ENCODE results near the gene RNF113A.
"Not testable (repeated sequence)": the region's sequence is repeated elsewhere in the genome, so short reads cannot be mapped to it uniquely, and the experiment has no call there.

RNF113A gene

DNA sequence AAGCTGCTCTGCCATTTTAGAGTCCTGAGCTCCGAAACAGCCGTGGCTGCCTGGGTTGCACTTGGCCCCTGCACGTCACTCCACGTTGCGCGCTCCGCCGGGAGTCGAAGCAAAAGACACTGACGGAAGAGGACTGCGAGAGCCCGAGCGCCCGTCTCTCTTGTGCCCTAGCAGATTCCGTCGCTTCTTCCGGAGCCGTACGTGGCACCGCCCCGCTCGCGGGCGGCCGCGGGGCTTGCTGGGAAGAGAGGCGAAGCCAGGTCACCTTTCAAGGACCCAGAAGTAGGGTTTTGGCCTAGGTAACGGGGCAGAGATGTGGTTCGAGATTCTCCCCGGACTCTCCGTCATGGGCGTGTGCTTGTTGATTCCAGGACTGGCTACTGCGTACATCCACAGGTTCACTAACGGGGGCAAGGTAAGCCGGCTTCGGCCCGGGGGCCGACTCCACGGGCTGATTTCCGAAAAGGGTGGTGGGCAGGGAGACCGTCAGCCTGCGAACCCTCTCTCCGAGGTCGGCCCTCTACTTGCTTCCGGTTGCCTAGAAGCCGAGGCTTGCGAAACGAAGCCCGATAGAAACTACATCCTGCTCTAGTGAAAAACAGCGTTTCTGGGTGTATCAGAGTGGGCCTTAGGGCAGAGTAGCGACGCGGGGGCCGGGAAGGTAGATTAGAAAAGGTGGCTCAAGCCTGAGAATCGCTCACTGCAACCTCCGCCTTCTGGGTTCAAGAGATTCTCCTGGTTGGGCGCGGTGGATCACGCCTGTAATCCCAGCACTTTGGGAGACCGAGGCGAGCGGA lies at the start of gene RNF113A, which contains the start of gene NDUFA1:
Gene RNF113A, minus strand, starts transcription at position 135 of the 797 bp plus-strand sequence. Its CDS starts 120 bp downstream, at position 15.
Gene NDUFA1, plus strand, starts transcription at position 234 of the 797 bp plus-strand sequence. Its CDS starts 80 bp downstream, at position 314.
- peak; percentile 92 for DNase-seq

DNA sequence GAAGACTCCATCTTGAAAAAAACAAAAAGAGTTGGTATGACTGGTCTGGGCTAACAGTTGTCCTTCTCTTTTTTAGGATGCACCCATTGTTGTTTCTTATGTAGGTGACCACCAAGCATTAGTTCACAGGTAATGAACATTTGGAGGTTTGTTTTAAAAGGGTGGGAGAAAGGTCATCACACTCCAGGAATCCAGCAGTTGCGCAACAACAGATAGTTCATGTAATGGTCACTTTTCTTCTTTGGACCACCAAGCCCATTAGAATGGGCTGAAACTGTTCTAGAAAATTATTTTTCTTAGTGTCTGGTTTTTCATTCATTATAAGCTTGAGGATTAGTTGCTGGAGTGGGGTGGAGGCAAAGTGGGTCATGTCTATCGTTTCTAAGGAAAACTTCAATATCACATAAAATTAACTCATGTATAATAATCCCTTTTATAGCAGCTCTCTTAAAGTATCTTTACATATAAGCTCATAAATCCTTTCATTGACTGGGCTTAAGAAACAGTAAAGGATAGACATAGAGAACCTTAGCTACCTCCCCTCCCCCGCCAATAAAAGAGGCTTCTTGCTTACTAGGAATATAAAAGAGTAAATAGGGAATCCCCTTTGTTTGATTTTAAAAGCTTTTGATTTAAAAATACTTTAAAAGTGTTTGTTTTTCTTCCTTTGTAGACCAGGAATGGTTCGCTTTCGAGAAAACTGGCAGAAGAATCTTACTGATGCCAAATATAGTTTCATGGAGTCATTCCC lies 48.5 kb upstream of the RNF113A start:
- DNase-seq: no peak

DNA sequence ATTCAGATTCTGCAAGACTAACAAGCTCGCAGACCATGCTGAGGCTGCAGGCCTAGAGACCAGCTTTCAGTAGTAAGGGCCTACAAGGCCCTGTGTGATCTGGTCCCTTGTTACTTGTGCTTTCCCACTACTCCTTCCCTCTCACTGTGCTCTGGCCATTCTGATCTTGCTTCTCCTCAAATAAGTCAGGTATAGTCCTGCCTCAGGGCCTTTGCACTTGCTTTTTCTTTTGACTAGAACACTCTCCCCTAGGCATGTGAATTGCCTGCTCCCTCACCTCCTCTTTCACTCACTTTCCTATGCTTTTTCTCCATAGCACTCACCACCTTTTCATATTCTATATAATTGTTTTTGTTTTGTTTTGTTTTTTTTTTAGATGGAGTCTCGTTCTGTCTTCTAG lies 46.3 kb upstream of the RNF113A start:
- no peak for DNase-seq

DNA sequence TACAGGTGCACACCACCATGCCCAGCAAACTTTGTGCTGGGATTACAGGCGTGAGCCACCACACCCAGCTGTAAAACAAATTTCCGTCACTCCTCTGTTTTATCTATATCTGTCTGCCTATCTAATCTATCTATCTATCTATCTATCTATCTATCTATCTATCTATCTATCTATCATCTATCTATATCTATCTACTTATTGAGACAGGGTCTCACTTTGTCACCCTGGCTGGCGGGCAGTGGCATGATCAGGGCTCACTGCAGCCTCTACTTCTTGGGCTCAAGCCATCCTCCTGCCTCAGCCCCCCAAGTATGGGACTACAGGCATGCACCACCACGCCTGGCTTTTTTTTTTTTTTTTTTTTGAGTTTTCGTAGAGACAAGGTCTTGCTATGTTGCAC lies 44.8 kb upstream of the RNF113A start:
- DNase-seq: no peak

DNA sequence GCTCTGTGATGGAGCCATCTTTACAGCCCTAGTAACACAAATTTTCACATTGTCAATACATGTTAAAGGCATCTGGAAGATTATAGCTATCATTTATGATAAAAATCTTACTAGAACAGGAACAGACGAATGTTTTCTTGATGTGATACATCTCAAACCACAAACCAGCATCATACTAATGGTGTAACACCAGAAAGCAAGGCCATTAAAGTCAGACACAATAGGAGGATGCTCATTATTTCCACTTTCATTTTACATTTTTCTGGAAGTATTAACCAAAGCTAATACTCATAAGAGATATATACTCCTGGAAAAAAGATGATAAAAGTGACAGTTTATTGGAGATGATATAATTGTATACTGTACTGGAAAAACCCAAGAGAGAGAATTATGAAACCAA lies 29.4 kb upstream of the RNF113A start:
- DNase-seq: no peak

DNA sequence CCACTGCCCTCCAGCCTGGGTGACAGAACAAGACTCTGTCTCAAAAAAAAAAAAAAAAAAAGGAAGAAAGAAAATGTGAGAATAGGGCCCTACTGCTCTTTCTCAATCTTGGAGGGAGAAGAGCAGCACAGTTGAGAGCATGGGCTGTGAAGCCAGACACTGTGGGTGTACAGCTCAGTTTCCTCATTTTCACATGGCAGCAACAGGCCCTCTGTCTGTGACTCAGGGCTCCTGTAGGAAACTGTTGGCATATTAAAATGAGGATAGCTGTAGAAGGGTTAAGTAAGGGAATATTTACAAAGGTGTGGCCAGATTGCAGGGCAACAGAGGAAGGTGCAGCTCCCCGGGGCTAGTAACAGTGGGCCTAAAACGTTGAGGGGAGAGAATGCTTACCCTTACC lies 27.6 kb upstream of the RNF113A start:
- DNase-seq: peak; percentile 21

DNA sequence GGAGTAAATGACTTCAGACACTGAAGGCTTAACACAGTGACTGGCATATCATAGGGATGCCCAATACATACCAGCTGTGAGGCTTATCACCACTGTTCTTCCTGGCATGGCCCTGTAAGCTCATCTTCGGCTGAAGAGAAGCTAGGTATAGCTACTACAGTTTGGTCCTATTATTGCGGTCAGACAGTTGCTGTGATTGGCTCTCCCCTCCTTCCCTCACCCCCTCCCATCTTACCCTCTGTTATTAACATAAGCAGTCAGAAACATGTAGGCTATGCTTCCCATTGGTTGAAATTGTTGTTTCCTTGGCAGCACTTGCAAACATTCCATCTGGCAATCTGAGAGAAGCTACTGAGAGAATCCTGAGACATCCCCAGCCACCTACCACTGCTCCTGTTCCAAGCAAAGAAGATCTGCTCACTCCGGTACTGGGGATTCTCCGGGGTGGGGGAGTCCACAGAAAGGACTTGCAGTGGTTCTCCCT lies 24.4 kb upstream of the RNF113A start, which contains the start of gene AKAP14:
Gene AKAP14, plus strand, starts transcription at position 51 of the 484 bp plus-strand sequence. CDS start 7,331 bp downstream, outside the sequence.
- no peak for DNase-seq

DNA sequence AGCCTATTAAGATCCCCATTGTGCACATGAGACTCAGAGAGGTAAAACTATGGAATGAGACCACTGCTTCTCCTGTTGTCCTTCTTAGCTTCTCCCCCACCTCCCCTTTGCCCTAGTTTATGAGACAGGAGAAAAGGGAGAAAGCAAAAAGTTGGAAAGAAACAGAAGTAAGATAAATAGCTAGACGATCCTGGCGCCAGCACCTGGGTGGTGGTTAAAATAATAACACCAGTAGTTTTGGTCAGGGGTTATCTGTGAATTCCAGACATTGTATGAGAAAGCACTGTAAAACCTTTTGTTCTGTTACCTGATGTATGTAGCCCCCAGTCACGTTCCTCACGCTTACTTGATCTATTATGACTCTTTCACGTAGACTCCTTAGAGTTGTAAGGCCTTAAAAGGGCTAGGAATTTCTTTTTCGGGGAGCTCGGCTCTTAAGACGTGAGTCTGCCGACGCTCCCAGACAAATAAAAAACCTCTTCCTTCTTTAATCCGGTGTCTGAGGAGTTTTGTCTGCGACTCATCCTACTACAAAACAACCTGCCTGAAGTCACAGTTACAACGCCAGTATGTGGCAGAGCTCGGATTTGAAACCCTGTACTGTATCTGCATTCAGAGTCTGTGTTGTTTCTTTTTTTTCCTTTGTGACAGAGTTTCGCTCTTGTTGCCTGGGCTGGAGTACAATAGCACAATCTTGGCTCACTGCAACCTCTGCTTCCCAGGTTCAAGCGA lies 20.6 kb upstream of the RNF113A start:
- DNase-seq: not testable (repeated sequence)

DNA sequence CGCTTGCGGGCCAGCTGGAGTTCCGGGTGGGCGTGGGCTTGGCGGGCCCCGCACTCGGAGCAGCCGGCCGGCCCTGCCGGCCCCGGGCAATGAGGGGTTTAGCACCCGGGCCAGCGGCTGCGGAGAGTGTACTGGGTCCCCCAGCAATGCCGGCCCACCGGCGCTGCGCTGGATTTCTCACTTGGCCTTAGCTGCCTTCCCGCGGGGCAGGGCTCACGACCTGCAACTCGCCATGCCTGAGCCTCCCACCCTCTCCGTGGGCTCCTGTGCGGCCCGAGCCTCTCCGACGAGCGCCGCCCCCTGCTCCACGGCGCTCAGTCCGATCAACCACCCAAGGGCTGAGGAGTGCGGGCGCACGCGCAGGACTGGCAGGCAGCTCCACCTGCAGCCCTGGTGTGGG lies 19.1 kb upstream of the RNF113A start:
- not testable (repeated sequence) for DNase-seq

DNA sequence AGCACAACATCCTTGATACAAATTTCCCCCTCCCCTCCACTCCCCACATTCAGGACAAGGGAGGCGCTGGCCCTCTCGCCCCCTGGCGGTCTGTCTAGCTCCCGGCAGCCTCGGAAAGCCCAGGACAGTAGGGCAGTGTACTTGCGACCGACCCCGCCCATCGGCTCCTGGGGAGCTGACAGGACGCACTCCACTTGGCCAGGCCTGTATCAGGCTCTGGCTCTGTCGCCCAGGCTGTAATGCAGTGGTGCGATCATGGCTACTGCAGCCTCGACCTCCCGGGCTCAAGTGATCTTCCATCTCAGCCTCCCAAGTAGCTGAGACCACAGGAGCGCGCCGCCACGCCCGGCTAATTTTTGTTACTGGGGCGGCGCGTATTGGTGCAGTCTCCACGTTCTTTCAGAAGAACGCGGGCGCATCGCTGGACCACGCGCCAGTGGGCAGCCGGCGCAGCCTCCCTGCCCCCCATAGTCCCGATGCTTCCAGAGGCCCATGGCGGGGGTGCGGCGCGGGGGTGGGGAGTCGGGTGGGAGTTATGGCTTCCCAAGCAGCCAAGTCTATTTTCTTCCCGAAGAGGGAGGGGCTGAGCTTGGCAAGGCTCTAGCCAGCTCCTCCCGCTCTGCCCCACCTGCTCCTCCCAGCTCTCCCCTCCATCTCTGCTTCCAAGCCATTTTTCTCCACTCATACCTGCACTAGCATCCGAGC lies 16.3 kb upstream of the RNF113A start:
- DNase-seq: peak; percentile 49

DNA sequence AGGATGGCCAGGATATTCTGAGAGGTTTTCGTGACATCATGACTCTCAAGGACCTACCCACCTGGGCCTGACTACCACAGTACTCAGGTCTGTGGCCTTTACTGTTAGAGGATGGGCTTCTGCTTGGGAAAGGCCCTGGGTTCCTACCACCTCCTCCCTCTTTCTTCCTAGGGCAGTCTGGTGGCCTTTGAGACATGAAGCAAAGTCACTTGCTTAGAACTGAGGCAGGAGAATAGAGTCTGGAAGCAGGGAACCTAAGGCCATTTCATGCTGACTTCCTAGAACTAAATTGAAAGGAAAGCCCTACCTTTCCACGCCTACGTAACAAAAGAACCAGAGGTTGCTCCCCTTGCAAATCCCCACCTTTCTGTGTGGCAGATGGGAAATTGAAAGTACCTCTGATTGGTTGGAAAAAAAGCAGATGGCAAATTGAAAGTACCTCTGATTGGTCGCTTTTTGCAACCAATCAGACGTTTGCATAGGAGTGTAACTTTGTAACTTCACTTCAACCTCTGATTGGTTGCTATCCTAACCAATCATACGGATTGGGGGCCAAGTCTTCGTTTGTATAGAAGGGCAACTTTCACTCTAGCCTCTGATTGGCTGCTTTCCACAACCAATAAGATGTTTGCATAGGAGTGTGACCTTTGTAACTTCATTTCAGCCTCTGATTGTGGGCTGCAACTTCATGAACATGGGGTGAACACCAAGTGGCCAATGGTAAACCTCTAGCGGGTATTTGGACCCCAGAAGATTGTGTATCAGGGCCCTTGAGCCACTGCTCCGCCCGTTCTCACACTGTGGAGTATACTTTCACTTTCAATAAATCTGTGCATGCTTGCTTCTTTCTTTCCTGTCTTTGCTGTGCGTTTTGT lies 14.3 kb upstream of the RNF113A start:
- peak; percentile 53 for DNase-seq

DNA sequence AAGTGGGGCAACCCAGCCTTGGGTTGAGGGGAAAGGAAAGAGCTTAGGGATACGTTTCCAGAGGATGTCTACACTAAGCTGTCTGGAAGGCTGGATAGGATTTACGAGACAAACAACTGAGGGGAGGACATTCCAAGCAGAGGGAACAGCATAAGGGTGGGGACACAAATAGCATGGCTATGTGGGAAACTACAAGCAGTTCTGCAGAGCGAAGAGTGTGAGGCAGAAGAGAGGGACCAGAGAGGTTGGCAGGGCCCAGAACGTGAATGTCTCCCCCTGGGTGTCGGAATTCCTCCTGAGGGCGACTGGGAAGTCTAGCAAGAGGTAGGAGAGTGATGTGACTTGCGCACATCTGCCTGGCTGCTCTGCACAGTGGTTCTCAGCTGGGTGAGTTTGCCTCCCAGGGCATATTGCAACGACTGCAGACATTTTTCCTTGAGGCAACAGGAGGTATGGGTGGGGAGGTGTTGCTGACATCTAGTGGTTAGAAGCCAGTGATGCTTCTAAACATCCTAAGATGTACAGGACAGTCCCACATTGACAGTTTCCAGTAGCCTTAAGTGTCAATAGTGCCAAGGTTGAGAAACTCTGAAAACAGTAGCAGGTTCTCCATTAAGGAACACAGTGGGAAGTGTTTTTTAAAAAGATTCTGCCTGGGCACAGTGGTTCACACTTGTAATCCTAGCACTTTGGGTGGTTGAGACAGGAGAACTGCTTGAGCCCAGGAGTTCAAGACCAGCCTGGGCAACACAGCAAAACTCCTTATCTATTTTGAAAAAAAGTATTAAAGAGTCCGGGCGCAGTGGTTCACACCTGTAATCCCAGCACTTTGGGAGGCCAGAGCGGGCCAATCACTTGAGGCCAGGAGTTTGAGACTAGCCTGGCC lies 9.3 kb upstream of the RNF113A start:
- DNase-seq: no peak

DNA sequence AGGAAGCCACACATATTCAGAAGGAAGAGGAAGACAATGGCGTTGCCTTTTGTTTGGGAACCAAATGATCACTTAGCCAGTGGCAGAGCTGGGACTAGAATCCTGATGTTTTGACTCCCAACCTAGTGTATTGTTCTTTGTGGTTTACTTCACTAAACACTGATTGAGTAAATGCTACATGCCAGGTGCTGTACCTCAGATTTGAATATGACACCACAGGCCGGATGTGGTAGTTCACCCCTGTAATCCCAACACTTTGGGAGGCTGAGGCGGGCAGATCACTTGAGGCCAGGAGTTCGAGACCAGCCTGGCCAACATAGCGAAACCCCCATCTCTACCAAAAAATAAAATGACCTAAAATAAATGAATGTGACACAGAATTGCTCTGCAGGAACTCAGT lies 8.5 kb upstream of the RNF113A start:
- DNase-seq: no peak

DNA sequence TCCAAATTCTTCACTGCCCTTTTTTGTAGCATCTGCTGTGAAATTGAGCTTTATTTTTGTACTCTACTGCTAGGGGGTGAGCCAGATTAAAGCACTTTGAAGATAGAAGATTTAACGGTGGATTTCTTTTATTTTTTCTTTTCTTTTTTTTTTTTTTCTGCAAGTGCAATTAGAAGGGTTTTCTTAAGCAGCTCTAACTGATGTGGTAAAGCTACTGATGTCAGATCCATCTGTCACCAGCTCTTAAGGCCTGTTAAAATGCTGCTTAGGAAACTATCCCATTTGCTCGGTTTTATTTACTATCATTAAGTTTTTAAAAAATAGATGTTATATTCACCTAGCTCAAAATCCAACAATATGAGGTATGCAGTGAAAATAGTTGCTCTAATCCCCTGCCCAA lies 7.2 kb upstream of the RNF113A start:
- no peak for DNase-seq

DNA sequence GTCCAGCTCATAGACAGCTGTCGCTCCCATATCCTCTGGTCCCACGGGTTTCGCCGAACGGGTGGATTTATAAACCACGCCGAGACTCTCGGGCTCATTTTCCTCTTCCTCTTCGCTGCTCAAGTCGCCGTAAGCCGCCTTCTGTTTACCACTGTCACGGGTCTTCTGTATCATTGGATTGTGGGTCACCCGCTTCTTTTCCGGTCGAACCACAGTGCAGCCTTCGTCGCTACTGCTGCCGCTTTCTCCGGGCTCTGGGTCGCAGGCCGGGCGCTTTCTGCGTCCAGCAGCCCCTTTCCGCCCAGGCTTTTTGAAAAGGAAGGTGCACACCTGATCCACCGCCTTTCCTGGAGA lies 311 bp downstream of the RNF113A start:
- no peak for DNase-seq

DNA sequence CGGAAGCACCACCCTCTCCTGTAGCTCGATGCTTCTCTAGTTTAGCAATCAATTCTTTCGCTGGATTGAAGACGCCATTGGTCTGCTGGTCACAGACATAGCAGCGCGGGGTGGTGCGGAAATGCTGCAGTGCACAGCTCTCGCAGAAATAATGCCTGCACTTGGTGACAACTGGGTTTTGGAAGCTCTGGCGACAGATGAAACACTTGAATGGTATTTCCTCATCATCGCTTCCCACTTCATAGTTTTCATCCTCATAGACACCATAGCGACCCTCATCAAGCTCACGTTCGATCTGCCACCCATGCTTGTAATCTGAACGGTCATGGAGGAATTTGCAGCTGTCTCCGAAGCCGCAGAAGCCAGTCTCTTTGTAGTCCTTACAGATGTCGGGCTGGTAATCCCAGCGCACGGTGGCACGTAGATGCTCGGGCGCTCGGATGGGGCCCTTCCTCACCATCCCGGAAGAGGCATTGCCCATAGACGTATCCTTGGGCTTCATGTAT lies 854 bp downstream of the RNF113A start:
- no peak for DNase-seq

DNA sequence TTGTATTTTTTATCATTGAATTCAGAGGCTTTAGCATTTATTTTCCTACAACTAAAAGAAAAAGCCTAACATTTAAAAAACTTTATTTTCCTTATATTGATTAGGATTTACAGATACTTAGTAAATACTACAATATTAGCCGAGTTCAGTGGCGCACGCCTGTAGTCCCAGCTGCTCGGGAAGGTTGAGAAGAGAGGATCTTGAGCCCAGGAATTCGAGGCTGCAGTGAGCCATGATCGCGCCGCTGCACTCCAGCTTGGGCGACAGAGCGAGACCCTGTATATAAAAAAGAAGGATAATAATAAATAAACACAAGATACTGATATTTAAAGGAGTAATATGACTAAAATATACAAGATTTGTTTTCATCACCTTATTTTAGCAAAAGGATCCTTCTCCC lies 18.1 kb downstream of the RNF113A start:
- no peak for DNase-seq

DNA sequence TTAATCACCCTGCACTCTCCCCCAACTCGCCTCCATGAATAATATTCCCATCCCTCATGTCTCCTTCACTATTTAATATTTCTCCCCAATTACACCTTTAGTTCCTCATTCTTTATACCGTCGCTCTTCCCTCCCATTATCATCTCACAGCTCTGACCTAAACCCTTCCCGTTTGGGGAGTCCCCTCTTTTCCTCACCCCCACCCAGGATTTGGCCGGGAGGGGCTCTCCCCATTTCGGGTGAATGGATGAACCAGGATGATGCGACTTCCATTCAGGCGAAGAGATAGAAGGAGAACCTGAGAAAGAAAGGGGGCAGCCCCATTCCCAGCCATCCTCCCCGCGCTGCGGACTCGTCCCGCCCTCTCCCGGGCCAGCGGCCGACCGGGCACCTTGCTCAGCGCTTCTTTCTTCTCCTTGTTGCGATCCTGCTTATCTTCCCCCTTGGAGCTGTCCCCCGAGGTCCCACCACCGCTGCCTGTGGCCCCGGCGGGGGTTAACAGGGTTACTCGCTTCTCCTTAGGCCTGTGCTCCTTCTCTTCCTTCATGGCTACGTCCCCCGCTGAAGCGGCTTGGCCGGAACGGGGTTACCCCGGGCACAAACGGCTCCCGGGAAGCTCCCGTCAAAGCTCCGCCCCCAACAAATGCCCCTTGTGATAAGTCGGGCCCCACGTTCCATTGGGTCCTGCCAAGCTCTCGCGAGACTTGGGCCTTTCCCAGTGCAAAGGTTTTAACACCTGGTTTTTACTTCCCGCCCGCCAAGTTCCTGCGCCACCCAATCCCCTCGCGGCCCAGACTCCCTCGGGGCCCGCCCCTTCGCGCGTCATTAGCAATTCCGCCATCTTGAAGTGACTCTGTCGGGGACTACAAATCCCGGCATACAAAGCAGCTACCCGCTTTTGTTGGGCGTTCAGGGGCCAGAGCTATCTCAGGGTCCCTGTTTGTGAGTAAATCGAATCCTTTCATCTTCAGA lies 18.9 kb downstream of the RNF113A start, which contains the start of gene UPF3B:
Gene UPF3B, minus strand, starts transcription at position 582 of the 972 bp plus-strand sequence. Its CDS starts 35 bp downstream, at position 547.
- DNase-seq: peak; percentile 100

DNA sequence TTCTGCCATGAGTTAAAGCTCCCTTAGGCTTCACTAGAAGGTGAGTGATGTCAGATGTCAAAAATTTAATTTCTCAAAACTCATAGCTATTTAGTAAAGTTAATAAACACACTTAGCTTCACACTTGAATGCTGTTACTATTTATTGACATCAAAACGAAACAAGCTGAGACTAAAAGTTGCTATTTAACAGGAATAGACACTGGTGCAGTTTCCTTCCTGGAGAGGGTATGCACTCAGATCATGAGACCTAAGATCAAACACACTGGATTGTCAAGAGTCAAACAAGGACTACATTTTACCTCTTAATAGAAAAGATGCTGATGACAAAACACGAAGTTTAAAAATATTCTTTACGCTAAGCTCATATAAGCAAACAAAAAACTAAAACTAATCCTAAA lies 37.6 kb downstream of the RNF113A start:
- DNase-seq: no peak

All from DMS153 (cell line).